BJ (cell line): ENCODE results near the gene KRT80. TPM values are rescaled to one million over a fixed set of nuclear protein-coding genes. Genes with fewer than 3 reads are reported as not detected.

Experiments
- CTCF ChIA-PET: fragments of 350-600 bp; formaldehyde crosslinking; extraction: SDS; loops from one replicate; lab custom pipeline; 2021; ENCODE audit warnings: antibody characterized with exemption, inconsistent platforms; lab: Yijun Ruan, JAX
- POLR2A ChIA-PET: fragments of 300-600 bp; sonication (Branson Sonifier 250); formaldehyde crosslinking; extraction: SDS; loops from one replicate; lab custom pipeline; 2021; ENCODE audit warnings: antibody characterized with exemption; lab: Charles Lee
- DNase-seq: peaks from one replicate; pipeline ENCODE4 v3.0.0-alpha.2; 2011; ENCODE audit warnings: low read depth
- H3K27me3 ChIP-seq: 2 replicates; pipeline ENCODE4 v1.6.0; 2011; ENCODE audit warnings: low read length; ENCODE audit not compliant: control insufficient read depth, insufficient read depth
- H3K36me3 ChIP-seq: 2 replicates; pipeline ENCODE4 v1.5.1; 2011; ENCODE audit warnings: low read length; ENCODE audit not compliant: control insufficient read depth, insufficient read depth
- H3K4me3 ChIP-seq: 2 replicates; pipeline ENCODE4 v1.5.1; 2011; ENCODE audit warnings: low read depth, mild to moderate bottlenecking, control low read depth, low read length
- CTCF ChIP-seq: IDR thresholded peaks from 2 replicates; pipeline ENCODE4 v1.5.1; 2011; ENCODE audit warnings: low read depth, mild to moderate bottlenecking, control low read depth, inconsistent platforms, low read length, moderate library complexity; ENCODE audit not compliant: insufficient read depth
- polyA plus RNA-seq: library from polyadenylated mRNA; depleted of rRNA; stranded (reverse); fragments of >200 nt; gene quantifications from 2 replicates; pipeline ENCODE4 v1.2.3, GENCODE V29; 2011

The KRT80 gene
- polyA plus RNA-seq, 1 experiment = 5.9 TPM

DNA sequence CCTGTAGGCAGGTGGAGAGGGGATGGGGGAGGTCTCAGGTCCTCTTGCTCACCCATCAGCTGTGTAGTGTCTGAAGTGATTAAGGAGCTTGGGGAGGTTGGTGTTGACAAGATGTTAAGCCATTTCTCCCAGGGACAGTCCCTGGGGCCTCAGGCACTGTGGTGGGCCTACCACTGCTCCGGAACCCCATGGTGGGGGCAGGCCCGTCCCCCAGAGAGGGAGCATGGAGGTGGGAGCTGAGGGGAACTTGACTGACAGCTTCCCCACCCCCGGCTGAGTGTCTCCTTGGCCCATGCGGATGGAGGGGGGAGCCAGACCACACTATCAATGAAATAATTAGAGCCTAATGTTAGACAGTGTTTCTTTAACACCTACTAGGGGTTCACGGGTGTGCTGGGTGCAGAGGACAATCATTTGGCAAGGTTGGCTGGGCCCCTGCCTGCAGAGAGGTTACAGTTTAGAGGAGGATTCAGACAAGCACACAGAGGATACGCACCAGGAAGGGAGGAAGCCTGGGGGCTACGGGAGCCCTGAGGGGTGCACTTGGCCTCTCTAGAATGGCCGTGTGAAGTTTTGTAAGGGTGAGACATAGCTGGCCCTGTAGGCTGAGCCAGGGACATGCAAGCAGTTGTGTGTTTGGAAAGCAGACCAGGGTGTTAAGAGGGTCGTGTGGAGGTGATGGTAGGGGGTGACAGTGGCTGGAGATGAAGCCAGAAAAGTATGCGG is 19.3 kb upstream of the KRT80 start:
- ChIA-PET POLR2A (no interaction called here), CTCF (interaction anchor here (0.6 to 5.3 kb wide), 15 partner anchors 11 to 154 kb away, joined by 3 to 45 read pairs (median 4); partner anchors contain the start of gene KRT80)
- no peak for DNase-seq
- no peaks in the 10 kb centered on the region for H3K27me3 ChIP-seq
- no peak overlapping the region for H3K4me3 ChIP-seq
- no peak for TF ChIP-seq CTCF
- H3K36me3 ChIP-seq = no peaks in the 10 kb centered on the region

GRCh38 chr12:52210186-52210924 is 18.5 kb upstream of the KRT80 start:
- TF ChIP-seq CTCF = no peak
- no peaks in the 10 kb centered on the region for H3K36me3 ChIP-seq
- DNase-seq = no peak
- H3K27me3 ChIP-seq = no peaks in the 10 kb centered on the region
- ChIA-PET POLR2A (interaction anchor here (0.6 kb wide), 1 partner anchor 41 kb away, joined by 4 read pairs; no protein-coding TSS in a partner anchor), CTCF (interaction anchor here (0.6 to 5.3 kb wide), 12 partner anchors 10 to 669 kb away, joined by 3 to 45 read pairs (median 4); partner anchors contain the start of gene KRT80)
- H3K4me3 ChIP-seq = no peak overlapping the region

DNA sequence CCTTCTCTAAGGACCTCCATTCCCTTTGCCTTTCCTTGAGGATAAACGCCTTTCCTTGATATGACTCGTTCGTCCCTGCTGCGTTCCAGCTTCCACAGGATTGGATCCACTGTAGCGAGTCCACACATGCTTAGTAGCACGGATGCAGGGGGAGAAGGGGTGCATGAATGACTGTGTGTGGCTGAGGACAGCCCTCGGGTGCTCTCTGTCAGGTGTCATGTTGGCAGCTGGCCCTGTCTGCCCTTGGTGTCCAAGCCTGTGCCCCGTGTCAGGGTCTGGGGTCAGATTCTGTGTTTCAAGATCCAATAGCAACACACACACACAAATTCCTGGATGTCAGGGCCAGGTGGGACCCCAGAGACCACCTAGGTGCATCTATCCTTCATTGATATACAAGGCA is 17.5 kb upstream of the KRT80 start:
- Histone ChIP-seq H3K27me3 (no peaks in the 10 kb centered on the region), H3K36me3 (no peaks in the 10 kb centered on the region), H3K4me3 (no peak overlapping the region)
- no peak for TF ChIP-seq CTCF
- no peak for DNase-seq
- POLR2A ChIA-PET = interaction anchor here (0.6 kb wide), 1 partner anchor 40 kb away, joined by 4 read pairs; no protein-coding TSS in a partner anchor
- CTCF ChIA-PET = interaction anchor here (1.5 to 5.0 kb wide), 4 partner anchors 9 to 670 kb away, joined by 3 to 37 read pairs (median 10); no protein-coding TSS in a partner anchor

- Histone ChIP-seq H3K36me3 (no peaks in the 10 kb centered on the region), H3K4me3 (no peak overlapping the region), H3K27me3 (no peaks in the 10 kb centered on the region)
- POLR2A ChIA-PET = no interaction called here
- CTCF ChIA-PET = interaction anchor here (0.7 to 4.0 kb wide), 7 partner anchors 11 to 671 kb away, joined by 3 to 15 read pairs (median 3); no protein-coding TSS in a partner anchor
- no peak for DNase-seq
- TF ChIP-seq CTCF = no peak
These were observed 16.8 kb upstream of the KRT80 start for GRCh38 chr12:52208424-52209165.
